Astrocyte (in vitro differentiated cells and primary cell): ENCODE results near the gene UGT3A1. TPM values are rescaled to one million over a fixed set of nuclear protein-coding genes. Genes with fewer than 3 reads are reported as not detected.

Experiments used
- DNase-seq: peaks from one replicate; pipeline ENCODE4 v3.0.0-alpha.2; 2010; ENCODE audit warnings: low read depth
- FAIRE-seq: peaks from 2 replicates; lab custom pipeline; 2011; peaks lifted over from hg19 to GRCh38; lab: Jason Lieb, UNC
- H2AFZ ChIP-seq: 2 replicates; pipeline ENCODE4 v1.6.0; 2012; ENCODE audit warnings: low read depth, low read length, inconsistent platforms
- H3K27ac ChIP-seq: 2 replicates; pipeline ENCODE4 v1.5.1; 2011; ENCODE audit warnings: low read depth, low read length, inconsistent platforms
- H3K27me3 ChIP-seq: 2 replicates; pipeline ENCODE4 v1.6.0; 2011; ENCODE audit warnings: low read length, inconsistent platforms; ENCODE audit not compliant: insufficient read depth
- H3K36me3 ChIP-seq: 2 replicates; pipeline ENCODE4 v1.5.1; 2011; ENCODE audit warnings: low read length, inconsistent platforms; ENCODE audit not compliant: insufficient read depth
- H3K4me1 ChIP-seq: 2 replicates; pipeline ENCODE4 v1.5.1; 2011; ENCODE audit warnings: low read length, inconsistent platforms; ENCODE audit not compliant: insufficient read depth
- H3K4me2 ChIP-seq: 2 replicates; pipeline ENCODE4 v1.6.0; 2012; ENCODE audit warnings: low read length, inconsistent platforms
- H3K4me3 ChIP-seq: 2 replicates; pipeline ENCODE4 v1.5.1; 2011; ENCODE audit warnings: low read depth, mild to moderate bottlenecking, low read length, inconsistent platforms; ENCODE audit not compliant: insufficient read depth
- H3K79me2 ChIP-seq: 2 replicates; pipeline ENCODE4 v1.6.0; 2012; ENCODE audit warnings: mild to moderate bottlenecking, low read length, inconsistent platforms; ENCODE audit not compliant: insufficient read depth
- H3K9ac ChIP-seq: 2 replicates; pipeline ENCODE4 v1.6.0; 2012; ENCODE audit warnings: mild to moderate bottlenecking, low read length, inconsistent platforms
- H3K9me3 ChIP-seq: 2 replicates; pipeline ENCODE4 v1.5.1; 2012; ENCODE audit warnings: low read depth, mild to moderate bottlenecking, low read length, inconsistent platforms; ENCODE audit not compliant: insufficient read depth
- H4K20me1 ChIP-seq: 2 replicates; pipeline ENCODE4 v1.6.0; 2012; ENCODE audit warnings: low read length, inconsistent platforms; ENCODE audit not compliant: insufficient read depth
- H3K27ac Mint-ChIP-seq: one replicate; pipeline ENCODE4 v1.8.0; 2021; ENCODE audit warnings: mild to moderate bottlenecking, mixed read lengths; ENCODE audit not compliant: unreplicated experiment
- H3K27me3 Mint-ChIP-seq: one replicate; pipeline ENCODE4 v1.8.0; 2021; ENCODE audit warnings: low read depth, mixed read lengths; ENCODE audit not compliant: unreplicated experiment
- H3K36me3 Mint-ChIP-seq: one replicate; pipeline ENCODE4 v1.8.0; 2021; ENCODE audit warnings: low read depth, mixed read lengths; ENCODE audit not compliant: unreplicated experiment
- H3K4me1 Mint-ChIP-seq: one replicate; pipeline ENCODE4 v1.8.0; 2021; ENCODE audit warnings: low read depth, mixed read lengths; ENCODE audit not compliant: unreplicated experiment
- H3K4me3 Mint-ChIP-seq: one replicate; pipeline ENCODE4 v1.8.0; 2021; ENCODE audit warnings: mild to moderate bottlenecking, moderate library complexity, mixed read lengths; ENCODE audit not compliant: unreplicated experiment
- H3K9me3 Mint-ChIP-seq: one replicate; pipeline ENCODE4 v1.8.0; 2021; ENCODE audit warnings: mild to moderate bottlenecking, mixed read lengths; ENCODE audit not compliant: unreplicated experiment
- EZH2 ChIP-seq: IDR thresholded peaks from 2 replicates; pipeline ENCODE4 v1.6.1; 2012; ENCODE audit warnings: mild to moderate bottlenecking, low read length, inconsistent platforms; ENCODE audit not compliant: insufficient read depth
- total RNA-seq: library from RNA; stranded (reverse); gene quantifications from 2 replicates; pipeline ENCODE4 v1.2.1, GENCODE V29; 2021
- TF ChIP-seq, protein P1 (sequence below): IDR thresholded peaks from 2 replicates; pipeline ENCODE4 v1.5.1; 2011; ENCODE audit warnings: low read depth, mild to moderate bottlenecking, inconsistent platforms, low read length, moderate library complexity; ENCODE audit not compliant: insufficient read depth

Gene UGT3A1
- total RNA-seq, 1 donor from 2014 or later = 0.14 TPM

DNA sequence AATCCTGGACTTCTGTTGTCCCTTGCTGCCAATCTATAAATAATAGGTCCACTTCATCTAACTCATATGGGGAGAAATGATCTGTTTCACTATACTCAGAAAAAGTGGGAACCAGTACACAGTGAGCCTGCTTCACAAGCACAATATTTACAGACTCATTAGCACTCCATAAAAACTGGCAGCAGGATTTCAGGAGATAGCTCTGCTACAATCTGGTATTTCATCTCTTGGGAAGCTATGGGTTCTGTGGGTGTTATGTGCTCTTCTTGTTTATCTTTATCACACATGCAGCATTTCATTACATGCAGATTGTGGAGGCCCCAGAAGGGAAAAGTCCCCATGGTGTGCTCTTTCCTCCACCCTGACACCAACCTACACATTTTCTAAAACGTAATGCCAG, 42.3 kb upstream of the UGT3A1 start:
- DNase-seq = no peak
- Mint-ChIP-seq H3K4me1 (no peaks in the 10 kb centered on the region), H3K4me3 (no peak overlapping the region), H3K27ac (no peak overlapping the region), H3K9me3 (peaks cover 5% of the 10 kb centered on the region), H3K36me3 (no peaks in the 10 kb centered on the region), H3K27me3 (peaks cover 4% of the 10 kb centered on the region)
- H2AFZ ChIP-seq = no peak overlapping the region
- H3K9ac ChIP-seq = no peak overlapping the region
- no peaks in the 10 kb centered on the region for H3K4me1 ChIP-seq
- no peak overlapping the region for H3K27ac ChIP-seq
- no peaks in the 10 kb centered on the region for H3K27me3 ChIP-seq
- H3K79me2 ChIP-seq = no peaks in the 10 kb centered on the region
- FAIRE-seq = no peak
- H3K4me2 ChIP-seq = no peak overlapping the region
- TF ChIP-seq, protein P1, sequence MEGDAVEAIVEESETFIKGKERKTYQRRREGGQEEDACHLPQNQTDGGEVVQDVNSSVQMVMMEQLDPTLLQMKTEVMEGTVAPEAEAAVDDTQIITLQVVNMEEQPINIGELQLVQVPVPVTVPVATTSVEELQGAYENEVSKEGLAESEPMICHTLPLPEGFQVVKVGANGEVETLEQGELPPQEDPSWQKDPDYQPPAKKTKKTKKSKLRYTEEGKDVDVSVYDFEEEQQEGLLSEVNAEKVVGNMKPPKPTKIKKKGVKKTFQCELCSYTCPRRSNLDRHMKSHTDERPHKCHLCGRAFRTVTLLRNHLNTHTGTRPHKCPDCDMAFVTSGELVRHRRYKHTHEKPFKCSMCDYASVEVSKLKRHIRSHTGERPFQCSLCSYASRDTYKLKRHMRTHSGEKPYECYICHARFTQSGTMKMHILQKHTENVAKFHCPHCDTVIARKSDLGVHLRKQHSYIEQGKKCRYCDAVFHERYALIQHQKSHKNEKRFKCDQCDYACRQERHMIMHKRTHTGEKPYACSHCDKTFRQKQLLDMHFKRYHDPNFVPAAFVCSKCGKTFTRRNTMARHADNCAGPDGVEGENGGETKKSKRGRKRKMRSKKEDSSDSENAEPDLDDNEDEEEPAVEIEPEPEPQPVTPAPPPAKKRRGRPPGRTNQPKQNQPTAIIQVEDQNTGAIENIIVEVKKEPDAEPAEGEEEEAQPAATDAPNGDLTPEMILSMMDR = no peak
- TF ChIP-seq EZH2 = no peak
- H3K9me3 ChIP-seq = no peaks in the 10 kb centered on the region
- no peak overlapping the region for H3K4me3 ChIP-seq
- H3K36me3 ChIP-seq = no peaks in the 10 kb centered on the region
- H4K20me1 ChIP-seq = no peaks in the 10 kb centered on the region

DNA sequence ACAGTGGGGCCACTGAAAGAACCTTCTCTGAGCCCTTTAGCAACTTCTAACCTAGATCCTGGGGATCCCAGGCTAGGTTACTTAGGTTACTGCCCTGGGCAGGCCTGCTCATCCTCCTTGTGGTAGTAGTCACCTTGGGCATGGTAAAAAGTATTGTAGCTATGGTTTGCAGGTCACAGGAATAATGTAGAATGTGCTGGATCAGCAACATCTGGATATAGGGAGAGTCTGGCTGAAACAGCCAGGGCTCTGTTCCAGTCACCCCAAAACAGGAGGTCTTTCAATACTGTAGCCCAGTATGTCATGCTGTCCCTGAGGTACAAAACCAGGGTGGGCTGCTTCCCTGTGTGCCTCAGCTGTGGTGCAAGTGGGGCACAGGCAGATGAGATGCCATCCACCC, 41.9 kb upstream of the UGT3A1 start:
- TF ChIP-seq EZH2 = no peak
- TF ChIP-seq, protein P1 = no peak
- H3K9ac ChIP-seq = no peak overlapping the region
- DNase-seq (no peak), FAIRE-seq (no peak)
- peaks cover 4% of the 10 kb centered on the region for H3K27me3 Mint-ChIP-seq
- H3K4me1 Mint-ChIP-seq = no peaks in the 10 kb centered on the region
- H3K4me3 Mint-ChIP-seq = no peak overlapping the region
- H3K4me2 ChIP-seq = no peak overlapping the region
- H3K79me2 ChIP-seq = no peaks in the 10 kb centered on the region
- no peaks in the 10 kb centered on the region for H3K36me3 ChIP-seq
- H4K20me1 ChIP-seq = no peaks in the 10 kb centered on the region
- no peaks in the 10 kb centered on the region for H3K27me3 ChIP-seq
- no peak overlapping the region for H3K27ac ChIP-seq
- H2AFZ ChIP-seq = no peak overlapping the region
- no peaks in the 10 kb centered on the region for H3K36me3 Mint-ChIP-seq
- no peak overlapping the region for H3K27ac Mint-ChIP-seq
- no peak overlapping the region for H3K4me3 ChIP-seq
- no peaks in the 10 kb centered on the region for H3K4me1 ChIP-seq
- H3K9me3 Mint-ChIP-seq = peaks cover 5% of the 10 kb centered on the region
- no peaks in the 10 kb centered on the region for H3K9me3 ChIP-seq

DNA sequence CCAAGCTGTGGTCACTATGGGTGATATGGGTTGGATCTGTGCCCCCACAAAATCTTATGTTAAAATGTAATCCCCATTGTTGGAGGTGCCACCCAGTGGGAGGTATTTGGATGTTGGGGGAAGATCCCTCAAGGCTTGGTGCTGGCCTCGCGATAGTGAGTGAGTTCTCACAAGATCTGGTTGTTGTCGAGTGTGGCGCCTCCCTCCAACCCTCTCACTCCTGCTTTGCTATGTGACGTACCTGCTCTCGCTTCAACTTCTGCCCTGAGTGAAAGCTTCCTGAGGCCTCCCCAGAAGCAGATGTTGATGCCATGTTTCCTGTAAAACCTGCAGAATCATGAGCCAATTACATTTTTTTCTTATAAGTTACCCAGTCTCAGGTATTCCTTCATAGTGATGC, 40.0 kb upstream of the UGT3A1 start:
- Histone ChIP-seq H3K4me1 (no peaks in the 10 kb centered on the region), H3K9ac (no peak overlapping the region), H4K20me1 (no peaks in the 10 kb centered on the region), H2AFZ (no peak overlapping the region), H3K9me3 (no peaks in the 10 kb centered on the region), H3K4me3 (no peak overlapping the region), H3K27me3 (no peaks in the 10 kb centered on the region), H3K27ac (no peak overlapping the region), H3K4me2 (no peak overlapping the region), H3K36me3 (no peaks in the 10 kb centered on the region), H3K79me2 (no peaks in the 10 kb centered on the region)
- no peak for FAIRE-seq
- no peak for DNase-seq
- Mint-ChIP-seq H3K9me3 (peaks cover 5% of the 10 kb centered on the region), H3K4me3 (no peak overlapping the region), H3K4me1 (no peaks in the 10 kb centered on the region), H3K27ac (no peak overlapping the region), H3K27me3 (peaks cover 4% of the 10 kb centered on the region), H3K36me3 (no peaks in the 10 kb centered on the region)
- TF ChIP-seq, protein P1 = no peak
- no peak for TF ChIP-seq EZH2
